22Rv1 (cell line): ENCODE measurements around the gene UBASH3A.

ENCODE experiments used
- H3K27ac ChIP-seq: fragments of 450-650 bp; 2 replicates; pipeline ENCODE4 v1.5.1; 2017
- CTCF ChIP-seq: fragments of 450-650 bp; IDR thresholded peaks from 2 replicates; pipeline ENCODE4 v1.5.1; 2017; ENCODE audit warnings: mild to moderate bottlenecking
- ZFX ChIP-seq: fragments of 450-650 bp; IDR thresholded peaks from 2 replicates; pipeline ENCODE4 v1.6.1; 2017; ENCODE audit warnings: antibody characterized with exemption, borderline replicate concordance

The UBASH3A gene

GRCh38 chr21:42411891-42412635 lies 8.4 kb downstream of the UBASH3A start:
- no peak for TF ChIP-seq CTCF

GRCh38 chr21:42412636-42412933 lies 8.9 kb downstream of the UBASH3A start:
- H3K27ac ChIP-seq, result no peak overlapping the region
- TF ChIP-seq CTCF, result no peak
- no peak for TF ChIP-seq ZFX

More at GRCh38 chr21:42411891-42412635, 8.4 kb downstream of the UBASH3A start:
- H3K27ac ChIP-seq, result no peak overlapping the region

- H3K27ac ChIP-seq, result no peak overlapping the region
- no peak for TF ChIP-seq CTCF
- TF ChIP-seq ZFX, result no peak
These were observed 9.4 kb downstream of the UBASH3A start for GRCh38 chr21:42413093-42413492.

- H3K27ac ChIP-seq, result no peak overlapping the region
- TF ChIP-seq ZFX (no peak), CTCF (no peak)
These were observed 9.8 kb downstream of the UBASH3A start for GRCh38 chr21:42413500-42413899.

- TF ChIP-seq CTCF, result no peak
- no peak for TF ChIP-seq ZFX
- no peak overlapping the region for H3K27ac ChIP-seq
These were observed 10.4 kb downstream of the UBASH3A start for GRCh38 chr21:42414066-42414465.

GRCh38 chr21:42414553-42414927 lies 10.8 kb downstream of the UBASH3A start:
- no peak overlapping the region for H3K27ac ChIP-seq
- no peak for TF ChIP-seq ZFX

- H3K27ac ChIP-seq, result no peak overlapping the region
- TF ChIP-seq ZFX, result no peak
- no peak for TF ChIP-seq CTCF
These were observed 11.4 kb downstream of the UBASH3A start for GRCh38 chr21:42414928-42415769.
